Measurements from ENCODE around the gene ABCB10.

GRCh38 chr1:229509576-229509975, 48.9 kb downstream of the ABCB10 start:
- no peak for TF ChIP-seq POLR2A (IDR thresholded peaks at IDR 0.05)
- no peak for TF ChIP-seq POLR2AphosphoS5 (IDR thresholded peaks at IDR 0.05)
